HepG2 (cell line): ENCODE measurements around the gene GTF2E1. TPM values are rescaled to one million over a fixed set of nuclear protein-coding genes. Genes with fewer than 3 reads are reported as not detected.

Experiments used
- ATAC-seq: fragments of 200-7000 bp; cut with Tn5 transposase; 3 replicates; pipeline ENCODE4 v1.9.1; 2020; ENCODE audit warnings: mild to moderate bottlenecking, moderate library complexity
- BruUV-seq: library from RNA; stranded (reverse); fragments of 400-500 nt; replicated peaks from 2 replicates; lab custom pipeline; 2021; lab: Mats Ljungman, UMichigan
- CTCF ChIA-PET: fragments of 300-600 bp; formaldehyde crosslinking; extraction: SDS; loops from one replicate; lab custom pipeline; 2021; ENCODE audit warnings: low total read pairs, inconsistent platforms, low intra/inter-chr PET ratio; lab: Yijun Ruan, JAX
- POLR2A ChIA-PET: fragments of 350-600 bp; sonication (Branson Sonifier 250); formaldehyde crosslinking; loops from one replicate; lab custom pipeline; 2020; ENCODE audit warnings: antibody characterized with exemption, inconsistent platforms; lab: Yijun Ruan, JAX
- DNase-seq: peaks from one replicate; pipeline ENCODE4 v3.0.0-alpha.2; 2015; ENCODE audit warnings: low spot score
- FAIRE-seq: peaks from 3 replicates; lab custom pipeline; 2011; peaks lifted over from hg19 to GRCh38; lab: Jason Lieb, UNC
- H2AFZ ChIP-seq: one replicate; pipeline ENCODE4 v1.6.1; 2011; ENCODE audit warnings: low read length, inconsistent platforms
- H3K27ac ChIP-seq: fragments of 300-600 bp; 3 replicates; pipeline ENCODE4 v1.8.0; 2011; ENCODE audit warnings: mixed run types, mild to moderate bottlenecking, mixed read lengths, low read length, inconsistent platforms; ENCODE audit not compliant: insufficient read depth; ENCODE audit errors: extremely low read length
- H3K27me3 ChIP-seq, 2 experiments: fragments of 200-600 bp in 1 of 2; 2 replicates in 1 of 2; 3 replicates in 1 of 2; pipeline versions ENCODE4 v1.6.0 to v1.8.0; 2011; ENCODE audit warnings: low read length in 2 of 2, mild to moderate bottlenecking in 2 of 2, moderate library complexity in 2 of 2, inconsistent platforms in 1 of 2; ENCODE audit not compliant: insufficient read depth in 2 of 2, control insufficient read depth in 1 of 2
- H3K36me3 ChIP-seq, 2 experiments: fragments of 200-600 bp in 1 of 2; replicated peaks in 1 of 2; 2 replicates in 1 of 2; 3 replicates in 1 of 2; pipeline versions ENCODE4 v1.5.1 to v1.8.0; 2011; ENCODE audit warnings: low read length in 2 of 2, inconsistent platforms in 1 of 2; ENCODE audit not compliant: insufficient read depth in 2 of 2, control insufficient read depth in 1 of 2
- H3K4me1 ChIP-seq: 2 replicates; pipeline ENCODE4 v1.5.1; 2012; ENCODE audit warnings: low read length, inconsistent platforms; ENCODE audit not compliant: insufficient read depth
- H3K4me2 ChIP-seq: 2 replicates; pipeline ENCODE4 v1.6.0; 2011; ENCODE audit warnings: low read depth, low read length, inconsistent platforms
- H3K4me3 ChIP-seq, 3 experiments: fragments of 200-600 bp in 1 of 3; sonication (generic), shearing (Covaris generic) in 1 of 3; replicated peaks in 1 of 3; 2 replicates each; pipeline ENCODE4 v1.5.1; 2011 to 2016; ENCODE audit warnings: low read length in 3 of 3, inconsistent platforms in 2 of 3, low read depth in 2 of 3, mild to moderate bottlenecking in 2 of 3, control low read depth in 1 of 3, mixed read lengths in 1 of 3; ENCODE audit not compliant: insufficient read depth in 1 of 3
- H3K79me2 ChIP-seq: one replicate; pipeline ENCODE4 v1.6.1; 2011; ENCODE audit warnings: low read length, inconsistent platforms; ENCODE audit not compliant: insufficient read depth
- H3K9ac ChIP-seq: 2 replicates; pipeline ENCODE4 v1.6.0; 2011; ENCODE audit warnings: mild to moderate bottlenecking, low read depth, low read length, inconsistent platforms; ENCODE audit not compliant: insufficient read depth
- H3K9me3 ChIP-seq: 2 replicates; pipeline ENCODE4 v1.5.1; 2012; ENCODE audit warnings: mild to moderate bottlenecking, low read length
- H4K20me1 ChIP-seq: 2 replicates; pipeline ENCODE4 v1.6.0; 2011; ENCODE audit warnings: inconsistent platforms, mild to moderate bottlenecking, low read length, moderate library complexity; ENCODE audit not compliant: insufficient read depth
- CENPT ChIP-seq: sonication (generic); formaldehyde crosslinking; IDR thresholded peaks from 2 replicates; pipeline ENCODE4 v1.8.0; 2022; ENCODE audit warnings: low read depth, mild to moderate bottlenecking, moderate library complexity, missing genetic modification reagents
- ELF3 ChIP-seq: IDR thresholded peaks from 2 replicates; pipeline ENCODE4 v1.6.1; 2016; ENCODE audit warnings: missing genetic modification reagents, missing compliant biosample characterization
- HMG20B ChIP-seq: conservative IDR thresholded peaks from 2 replicates; pipeline ENCODE4 v1.6.1; 2016; ENCODE audit warnings: missing genetic modification reagents, missing compliant biosample characterization
- NFIC ChIP-seq: IDR thresholded peaks from 2 replicates; pipeline ENCODE4 v1.6.1; 2012; ENCODE audit warnings: mild to moderate bottlenecking, low read length, inconsistent platforms
- RFX5 ChIP-seq: IDR thresholded peaks from 2 replicates; pipeline ENCODE4 v1.6.1; 2011; ENCODE audit warnings: low read depth, low read length, improper control_type of control experiment
- SRSF4 ChIP-seq: fragments of 200-400 bp; formaldehyde crosslinking; IDR thresholded peaks from one replicate; pipeline ENCODE4 v1.6.1; 2018; ENCODE audit warnings: mild to moderate bottlenecking, low read depth, low read length, moderate library complexity; ENCODE audit not compliant: poor library complexity, severe bottlenecking
- TAF1 ChIP-seq: sonication (generic); formaldehyde crosslinking; IDR thresholded peaks from 2 replicates; pipeline ENCODE4 v1.4.0; 2020; ENCODE audit warnings: missing genetic modification reagents
- ZMAT5 ChIP-seq: sonication (generic); formaldehyde crosslinking; IDR thresholded peaks from 2 replicates; pipeline ENCODE4 v1.5.0; 2020; ENCODE audit warnings: mild to moderate bottlenecking, low read depth, missing genetic modification reagents, borderline replicate concordance
- ZNF350 ChIP-seq: sonication (generic); formaldehyde crosslinking; IDR thresholded peaks from 2 replicates; pipeline ENCODE4 v1.4.0; 2020; ENCODE audit warnings: mild to moderate bottlenecking, low read depth, missing genetic modification reagents, borderline replicate concordance
- ZNF704 ChIP-seq: sonication (generic); formaldehyde crosslinking; IDR thresholded peaks from 2 replicates; pipeline ENCODE4 v1.8.1; 2023; ENCODE audit warnings: mild to moderate bottlenecking, inconsistent platforms, moderate library complexity, missing genetic modification reagents, borderline replicate concordance
- WGBS: methylation state at CpG from one replicate; pipeline ENCODE4 v1.1.6; 2017; ENCODE audit warnings: low lambda C conversion rate; 5-methylcytosine and 5-hydroxymethylcytosine counted together
- in situ Hi-C: cut with HindIII; loops from 2 replicates; pipeline ENCODE4 v1.10.0; 2017; ENCODE audit warnings: low pct_unique_long_range_greater_than_20kb; ENCODE audit not compliant: extremely low pct_ligation_motif_present
- intact Hi-C: fragments of 100-400 bp; cut with micrococcal nuclease; formaldehyde crosslinking; loops from one replicate; pipeline ENCODE4 v1.10.0; 2022; ENCODE audit not compliant: unreplicated experiment
- polyA plus RNA-seq, 8 experiments: library from polyadenylated mRNA; depleted of rRNA in 3 of 8; stranded (reverse) in 7 of 8; unstranded in 1 of 8; fragments of >200 nt; fragmentation: Illumina TruSeq in 4 of 8; extraction: Trizol in 4 of 8; gene quantifications; 2 replicates each; pipeline versions ENCODE4 v1.2.1 to v1.2.3, GENCODE V29; 2011 to 2016; ENCODE audit warnings: low read depth in 4 of 8, missing spikeins in 1 of 8, mixed read lengths in 1 of 8; ENCODE audit not compliant: insufficient read depth in 1 of 8
- small RNA-seq, 3 experiments: library from RNA; depleted of rRNA; stranded (forward); fragments of <200 nt; gene quantifications; one replicate each; pipeline ENCODE3, GENCODE V24; 2012; ENCODE audit warnings: low read depth in 2 of 3, low replicate concordance in 1 of 3; ENCODE audit not compliant: insufficient read length in 3 of 3, insufficient read depth in 2 of 3
- total RNA-seq, 5 experiments: library from RNA; depleted of rRNA; stranded (reverse); fragments of >200 nt; fragmentation: Illumina TruSeq; extraction: Trizol; gene quantifications; 2 replicates each; pipeline ENCODE4 v1.2.3, GENCODE V29; 2016; ENCODE audit warnings: low read depth in 1 of 5

The GTF2E1 gene
- total and polyA plus RNA-seq, 2 of the 13 experiments (the other 11 are each of a cell fraction or from before 2014, with no cell fraction given): 7.7 to 21.5 TPM

GRCh38 chr3:120831066-120831465 lies 88.5 kb downstream of the GTF2E1 start:
- ChIA-PET POLR2A (no interaction called here), CTCF (no interaction called here)
- WGBS: 23% methylated on average over 4 of the region's 4 CpGs
- Histone ChIP-seq H3K36me3 (no peaks in the 10 kb centered on the region), H3K9me3 (no peaks in the 10 kb centered on the region), H3K4me2 (no peak overlapping the region), H3K9ac (no peak overlapping the region), H3K4me1 (no peaks in the 10 kb centered on the region), H2AFZ (no peak overlapping the region), H3K4me3 (no peak overlapping the region), H4K20me1 (no peaks in the 10 kb centered on the region), H3K27ac (no peak overlapping the region), H3K27me3 (no peaks in the 10 kb centered on the region), H3K79me2 (no peaks in the 10 kb centered on the region)
- FAIRE-seq: no peak
- in situ Hi-C loops (no loop called here), intact Hi-C loops (no loop called here)
- DNase-seq: no peak
- TF ChIP-seq TAF1 (CRISPR knock-in tag): no peak
- TF ChIP-seq RFX5: no peak
- no peak for TF ChIP-seq ZNF704
- TF ChIP-seq ZMAT5 (CRISPR knock-in tag): no peak
- TF ChIP-seq ELF3: no peak
- TF ChIP-seq SRSF4: no peak
- TF ChIP-seq ZNF350 (CRISPR knock-in tag): no peak
- TF ChIP-seq NFIC: no peak
- TF ChIP-seq CENPT (CRISPR knock-in tag): no peak
- no peak for TF ChIP-seq HMG20B (CRISPR knock-in tag)
- BruUV-seq: no TSS peak
- no peak for ATAC-seq

Small RNA genes within 50 kb of the gene (small RNA-seq; reads per million reads assigned to genes)
- gene MTCO1P29 (0 reads per million in 3 experiments), gene MTCO2P29 (0 reads per million in 3 experiments)

Other genes starting within 250 kb of the GTF2E1 start
- 115 and 117 TPM in 2 replicates for gene NDUFB4, start 146.4 kb upstream of the GTF2E1 start, total RNA-seq (2016; rRNA removed; fragmentation: Illumina TruSeq; extraction: Trizol)
- gene NDUFB4, start 146.4 kb upstream of the GTF2E1 start, polyA plus RNA-seq (2011; rRNA removed): 114 and 116 TPM in 2 replicates
- gene HGD, start 60.5 kb upstream of the GTF2E1 start, total RNA-seq (2016; rRNA removed; fragmentation: Illumina TruSeq; extraction: Trizol): 265 and 319 TPM in 2 replicates
- 398 and 420 TPM in 2 replicates for gene HGD, start 60.5 kb upstream of the GTF2E1 start, polyA plus RNA-seq (2011; rRNA removed)
- gene RABL3, start 228 bp upstream of the GTF2E1 start, total RNA-seq (2016; rRNA removed; fragmentation: Illumina TruSeq; extraction: Trizol): 31.9 and 48.3 TPM in 2 replicates
- gene RABL3, start 228 bp upstream of the GTF2E1 start, polyA plus RNA-seq (2011; rRNA removed): 3.8 and 4.8 TPM in 2 replicates
- not detected in 2 replicates for gene STXBP5L, start 165.5 kb downstream of the GTF2E1 start, total RNA-seq (2016; rRNA removed; fragmentation: Illumina TruSeq; extraction: Trizol)
- gene STXBP5L, start 165.5 kb downstream of the GTF2E1 start, polyA plus RNA-seq (2011; rRNA removed): not detected in 2 replicates